GM21360 (cell line): Measurements from ENCODE around the gene FHIP1B.

Experiments used
- ATAC-seq: cut with Tn5 transposase; IDR thresholded peaks from one replicate; pipeline ENCODE4 v1.9.1; 2021; ENCODE audit warnings: mild to moderate bottlenecking, moderate library complexity; ENCODE audit not compliant: unreplicated experiment

FHIP1B gene

GRCh38 chr11:6240781-6241180 is 6.3 kb upstream of the FHIP1B start:
- no peak for ATAC-seq

- no peak for ATAC-seq
Observed at GRCh38 chr11:6240139-6240538, 5.7 kb upstream of the FHIP1B start.

- no peak for ATAC-seq
Observed at GRCh38 chr11:6238902-6239301, 4.5 kb upstream of the FHIP1B start, which contains the start of gene CNGA4. Gene CNGA4, plus strand, starts transcription at chr11:6239089. Its CDS starts 118 bp downstream, at chr11:6239207.

GRCh38 chr11:6237761-6238302 is 3.4 kb upstream of the FHIP1B start:
- no peak for ATAC-seq

- ATAC-seq, result no peak
Observed at GRCh38 chr11:6237266-6237665, 2.8 kb upstream of the FHIP1B start.

GRCh38 chr11:6233984-6234386 is 451 bp downstream of the FHIP1B start:
- ATAC-seq, result no peak

GRCh38 chr11:6232899-6233298 is 1.5 kb downstream of the FHIP1B start:
- no peak for ATAC-seq

GRCh38 chr11:6229911-6230310 is 4.5 kb downstream of the FHIP1B start:
- ATAC-seq, result no peak

GRCh38 chr11:6228520-6228919 is 5.9 kb downstream of the FHIP1B start:
- no peak for ATAC-seq

GRCh38 chr11:6225896-6226295 is 8.5 kb downstream of the FHIP1B start:
- ATAC-seq, result no peak

- ATAC-seq, result no peak
Observed at GRCh38 chr11:6225024-6225423, 9.4 kb downstream of the FHIP1B start.

GRCh38 chr11:6224421-6224820 is 10.0 kb downstream of the FHIP1B start:
- ATAC-seq, result no peak

GRCh38 chr11:6223854-6224253 is 10.6 kb downstream of the FHIP1B start:
- ATAC-seq, result no peak

GRCh38 chr11:6219359-6219758 is 15.1 kb downstream of the FHIP1B start:
- ATAC-seq, result no peak

GRCh38 chr11:6217722-6218121 is 16.7 kb downstream of the FHIP1B start:
- no peak for ATAC-seq

- no peak for ATAC-seq
Observed at GRCh38 chr11:6216501-6216900, 17.9 kb downstream of the FHIP1B start.

GRCh38 chr11:6214530-6214929 is 19.9 kb downstream of the FHIP1B start:
- ATAC-seq, result no peak

- no peak for ATAC-seq
Observed at GRCh38 chr11:6210274-6210955, 24.0 kb downstream of the FHIP1B start.

GRCh38 chr11:6209801-6210200 is 24.6 kb downstream of the FHIP1B start:
- no peak for ATAC-seq

GRCh38 chr11:6206456-6207180 is 27.8 kb downstream of the FHIP1B start:
- no peak for ATAC-seq

- ATAC-seq, result no peak
Observed at GRCh38 chr11:6205366-6205765, 29.1 kb downstream of the FHIP1B start, which contains the start of gene C11orf42. Gene C11orf42, plus strand, starts transcription at chr11:6205557. Its CDS starts 59 bp downstream, at chr11:6205616.

GRCh38 chr11:6204706-6205105 is 29.7 kb downstream of the FHIP1B start:
- ATAC-seq, result no peak
